Measurements from ENCODE around the gene CMTM8.

Gene CMTM8

DNA sequence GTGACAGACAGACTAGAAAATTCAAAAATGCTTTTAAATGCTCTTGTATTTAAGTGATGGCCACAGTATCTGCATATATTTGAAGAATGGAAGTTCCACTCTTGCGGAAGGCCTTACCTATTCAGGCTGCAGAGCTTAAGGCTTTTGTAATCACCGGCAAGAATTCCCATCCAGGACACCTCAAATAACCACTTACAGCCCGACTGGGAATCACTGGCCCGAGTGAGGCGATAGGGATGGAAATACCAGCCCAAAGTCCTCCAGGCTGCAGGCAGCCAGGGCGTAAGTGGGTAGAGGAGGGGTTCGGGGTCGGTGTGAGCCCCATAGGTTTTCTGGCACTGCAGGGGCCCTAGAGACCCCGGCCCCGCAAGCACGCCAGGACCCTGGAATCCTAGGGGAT lies 162.6 kb downstream of the CMTM8 start:
- DNase-seq (ENCODE audit: low read depth in 2 of 2) = no peak
- peak overlapping the region; percentile 29 to 47 for H3K4me3 ChIP-seq (replicated peaks in 1 of 2; ENCODE audit: low read depth in 2 of 2, low read length in 2 of 2)
- TF ChIP-seq, protein P1, sequence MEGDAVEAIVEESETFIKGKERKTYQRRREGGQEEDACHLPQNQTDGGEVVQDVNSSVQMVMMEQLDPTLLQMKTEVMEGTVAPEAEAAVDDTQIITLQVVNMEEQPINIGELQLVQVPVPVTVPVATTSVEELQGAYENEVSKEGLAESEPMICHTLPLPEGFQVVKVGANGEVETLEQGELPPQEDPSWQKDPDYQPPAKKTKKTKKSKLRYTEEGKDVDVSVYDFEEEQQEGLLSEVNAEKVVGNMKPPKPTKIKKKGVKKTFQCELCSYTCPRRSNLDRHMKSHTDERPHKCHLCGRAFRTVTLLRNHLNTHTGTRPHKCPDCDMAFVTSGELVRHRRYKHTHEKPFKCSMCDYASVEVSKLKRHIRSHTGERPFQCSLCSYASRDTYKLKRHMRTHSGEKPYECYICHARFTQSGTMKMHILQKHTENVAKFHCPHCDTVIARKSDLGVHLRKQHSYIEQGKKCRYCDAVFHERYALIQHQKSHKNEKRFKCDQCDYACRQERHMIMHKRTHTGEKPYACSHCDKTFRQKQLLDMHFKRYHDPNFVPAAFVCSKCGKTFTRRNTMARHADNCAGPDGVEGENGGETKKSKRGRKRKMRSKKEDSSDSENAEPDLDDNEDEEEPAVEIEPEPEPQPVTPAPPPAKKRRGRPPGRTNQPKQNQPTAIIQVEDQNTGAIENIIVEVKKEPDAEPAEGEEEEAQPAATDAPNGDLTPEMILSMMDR (IDR thresholded peaks at IDR 0.05; ENCODE audit: low read depth, low read length) = no peak

DNA sequence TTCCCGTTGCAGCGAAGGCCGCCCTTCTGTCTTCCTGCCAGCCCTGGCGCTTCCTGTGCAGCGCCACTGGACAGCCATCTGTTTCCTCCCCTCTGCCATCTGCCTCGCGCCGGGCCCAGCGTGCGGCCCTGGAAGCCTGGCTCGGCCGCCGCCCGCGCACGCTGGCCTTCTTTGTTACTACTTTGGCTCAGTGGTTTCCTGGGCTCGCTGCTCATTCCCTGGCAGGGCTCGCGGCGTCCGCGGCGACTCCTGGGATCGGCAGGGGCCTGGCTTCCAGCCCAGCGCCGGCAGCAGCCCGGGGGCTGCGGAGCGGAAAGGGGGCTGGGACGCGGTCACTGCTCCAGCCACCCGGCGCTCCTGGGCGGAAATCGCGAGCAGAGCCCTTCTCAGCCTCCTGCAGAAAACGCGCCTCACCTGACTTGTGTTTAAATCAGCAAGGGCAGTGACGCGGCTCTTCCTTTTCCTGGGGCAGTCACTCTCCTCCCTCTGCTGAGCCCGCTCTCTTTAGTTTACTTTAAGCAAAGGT lies 163.1 kb downstream of the CMTM8 start:
- peak overlapping the region; percentile 29 to 47 for H3K4me3 ChIP-seq (replicated peaks in 1 of 2; ENCODE audit: low read depth in 2 of 2, low read length in 2 of 2)
- TF ChIP-seq, protein P1 (IDR thresholded peaks at IDR 0.05; ENCODE audit: low read depth, low read length) = no peak
- peak; percentile 74 to 84 for DNase-seq (ENCODE audit: low read depth in 2 of 2)

DNA sequence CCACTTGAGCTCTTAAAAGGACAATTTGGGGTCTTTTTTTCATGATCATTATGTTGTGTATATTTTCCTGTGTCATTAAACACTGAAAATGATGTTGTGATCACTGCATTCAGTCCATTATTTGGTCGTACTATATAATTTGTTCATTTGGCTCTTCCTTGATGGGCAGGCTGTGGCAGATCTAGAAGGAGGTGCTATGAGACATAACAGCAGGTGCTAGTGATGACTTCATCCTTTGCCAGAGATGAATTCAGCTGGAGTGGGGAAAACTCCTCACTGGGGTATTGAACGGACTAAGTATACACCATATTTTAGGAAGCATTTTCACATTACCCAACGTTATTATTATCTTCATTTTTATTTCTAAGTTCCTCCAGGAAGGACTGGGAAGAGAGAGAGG lies 165.2 kb downstream of the CMTM8 start:
- DNase-seq (ENCODE audit: low read depth in 2 of 2) = no peak
- TF ChIP-seq, protein P1 (IDR thresholded peaks at IDR 0.05; ENCODE audit: low read depth, low read length) = no peak
- H3K4me3 ChIP-seq (replicated peaks in 1 of 2; ENCODE audit: low read depth in 2 of 2, low read length in 2 of 2) = no peak overlapping the region

DNA sequence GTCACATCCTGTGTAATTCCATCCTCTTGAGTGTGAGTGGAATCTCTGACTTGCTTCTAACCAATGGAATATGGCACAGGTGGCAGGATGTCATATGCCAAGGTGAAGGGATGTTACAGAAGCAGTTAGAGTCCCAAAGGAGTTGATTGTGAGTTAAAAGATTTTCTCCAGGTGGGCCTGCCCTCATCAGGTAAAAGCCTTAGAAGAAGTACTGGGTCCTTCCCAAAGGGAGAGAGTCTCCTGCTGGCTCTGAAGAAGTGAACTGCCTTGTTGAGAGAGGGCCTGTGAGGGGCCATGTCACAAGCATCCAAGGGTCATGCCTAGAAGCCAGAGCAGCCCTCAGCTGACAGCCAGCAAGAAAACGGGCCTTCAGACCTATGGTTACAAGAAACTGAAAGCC lies 166.2 kb downstream of the CMTM8 start:
- no peak overlapping the region for H3K4me3 ChIP-seq (replicated peaks in 1 of 2; ENCODE audit: low read depth in 2 of 2, low read length in 2 of 2)
- TF ChIP-seq, protein P1 (IDR thresholded peaks at IDR 0.05; ENCODE audit: low read depth, low read length) = no peak

DNA sequence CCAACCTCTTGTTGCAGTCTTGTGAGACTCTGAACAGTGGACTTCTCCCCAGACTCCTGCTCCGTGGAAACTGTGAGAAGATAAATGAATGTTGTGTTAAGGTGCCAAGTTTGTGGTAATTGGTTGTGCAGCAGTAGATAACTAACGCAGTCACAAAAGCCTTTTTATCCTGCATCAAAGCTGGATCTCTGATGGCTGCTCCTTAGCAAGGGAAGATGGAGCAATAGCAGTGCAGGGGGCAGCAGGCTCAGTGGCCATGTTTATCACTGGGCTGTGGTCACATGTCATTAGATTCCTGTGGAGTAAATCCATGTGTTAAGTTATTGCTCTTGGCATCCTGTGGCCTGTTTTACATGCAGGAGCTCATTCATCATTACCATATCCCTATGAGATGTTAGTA lies 166.7 kb downstream of the CMTM8 start:
- TF ChIP-seq, protein P1 (IDR thresholded peaks at IDR 0.05; ENCODE audit: low read depth, low read length) = no peak
- H3K4me3 ChIP-seq (replicated peaks in 1 of 2; ENCODE audit: low read depth in 2 of 2, low read length in 2 of 2) = no peak overlapping the region
- DNase-seq (ENCODE audit: low read depth in 2 of 2) = peak in 1 of 2 donors; percentile 79

More for the DNA sequence above, 166.2 kb downstream of the CMTM8 start:
- DNase-seq (ENCODE audit: low read depth in 2 of 2) = no peak

DNA sequence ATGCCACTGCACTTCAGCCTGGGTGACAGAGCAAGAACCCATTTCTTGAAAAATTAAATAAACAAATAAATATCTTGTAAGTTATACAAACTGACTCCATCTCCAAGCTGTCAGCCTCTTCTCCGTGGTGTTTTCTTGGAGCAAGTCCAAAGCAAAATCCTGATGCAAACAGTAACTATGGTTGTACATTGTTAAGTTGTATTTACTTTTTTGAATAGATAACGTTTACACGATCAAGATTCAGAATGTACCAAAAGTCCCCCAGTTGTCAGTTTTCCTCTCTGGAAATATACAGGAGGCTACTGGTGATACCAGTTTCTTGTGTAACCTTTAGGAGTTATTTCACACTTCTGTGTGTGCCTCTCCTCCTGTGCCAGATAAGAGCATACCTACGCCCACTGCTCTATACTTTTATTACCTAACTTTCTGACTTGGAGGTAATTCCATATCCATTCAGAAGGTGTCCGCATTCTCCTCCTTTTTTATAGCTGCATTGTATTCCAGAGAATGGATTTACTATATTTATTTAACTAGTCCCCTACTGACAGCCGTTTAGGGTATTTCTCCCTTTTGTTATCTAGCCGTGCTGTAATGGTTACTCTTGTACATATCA lies 167.3 kb downstream of the CMTM8 start:
- peak in 1 of 2 donors; percentile 55 for DNase-seq (ENCODE audit: low read depth in 2 of 2)

More for the DNA sequence above, 167.3 kb downstream of the CMTM8 start:
- TF ChIP-seq, protein P1 (IDR thresholded peaks at IDR 0.05; ENCODE audit: low read depth, low read length) = no peak
- H3K4me3 ChIP-seq (replicated peaks in 1 of 2; ENCODE audit: low read depth in 2 of 2, low read length in 2 of 2) = no peak overlapping the region

All from cardiac fibroblast (primary cell).